Activated T-cell treated with anti-CD3 and anti-CD28 coated beads, Interleukin-2, amount 50 U/mL, for 24 hours (primary cell): Measurements from ENCODE around the gene SUSD3.
A peak's percentile ranks its signal among the peaks of the same experiment; 100 is the strongest.

ENCODE experiments used
- DNase-seq: peaks from one replicate; pipeline ENCODE4 v3.0.0-alpha.2; 2020
- H3K27ac Mint-ChIP-seq: 2 replicates; pipeline ENCODE4 v1.8.0; 2020; ENCODE audit warnings: mild to moderate bottlenecking, mixed read lengths
- H3K27me3 Mint-ChIP-seq: 2 replicates; pipeline ENCODE4 v1.8.0; 2020; ENCODE audit warnings: mixed read lengths
- H3K36me3 Mint-ChIP-seq: 2 replicates; pipeline ENCODE4 v1.8.0; 2020; ENCODE audit warnings: low read depth, mixed read lengths
- H3K4me1 Mint-ChIP-seq: 2 replicates; pipeline ENCODE4 v1.8.0; 2020; ENCODE audit warnings: low read depth, mixed read lengths
- H3K4me3 Mint-ChIP-seq: 2 replicates; pipeline ENCODE4 v1.8.0; 2020; ENCODE audit warnings: mild to moderate bottlenecking, moderate library complexity, mixed read lengths
- H3K9me3 Mint-ChIP-seq: 2 replicates; pipeline ENCODE4 v1.8.0; 2020; ENCODE audit warnings: mixed read lengths

SUSD3 gene

GRCh38 chr9:93054758-93055704, 3.5 kb upstream of the SUSD3 start:
- Mint-ChIP-seq H3K36me3 (peaks cover 4% of the 10 kb centered on the region), H3K4me3 (no peak overlapping the region), H3K4me1 (peaks cover 34% of the 10 kb centered on the region), H3K27me3 (no peaks in the 10 kb centered on the region), H3K27ac (peak overlapping the region; percentile 5), H3K9me3 (no peaks in the 10 kb centered on the region)
- no peak for DNase-seq

- H3K27me3 Mint-ChIP-seq: no peaks in the 10 kb centered on the region
- peaks cover 55% of the 10 kb centered on the region for H3K4me1 Mint-ChIP-seq
- H3K9me3 Mint-ChIP-seq: no peaks in the 10 kb centered on the region
- H3K4me3 Mint-ChIP-seq: peak overlapping the region; percentile 42
- H3K27ac Mint-ChIP-seq: peak overlapping the region; percentile 0
- DNase-seq: no peak
- H3K36me3 Mint-ChIP-seq: peaks cover 4% of the 10 kb centered on the region
Observed at GRCh38 chr9:93057042-93057702, 1.3 kb upstream of the SUSD3 start.

GRCh38 chr9:93057703-93058354, 672 bp upstream of the SUSD3 start:
- Mint-ChIP-seq H3K4me1 (peaks cover 62% of the 10 kb centered on the region), H3K27me3 (no peaks in the 10 kb centered on the region), H3K4me3 (peak overlapping the region; percentile 73), H3K9me3 (no peaks in the 10 kb centered on the region), H3K27ac (peak overlapping the region; percentile 79), H3K36me3 (peaks cover 7% of the 10 kb centered on the region)
- no peak for DNase-seq

GRCh38 chr9:93059011-93059714, 662 bp downstream of the SUSD3 start:
- no peaks in the 10 kb centered on the region for H3K27me3 Mint-ChIP-seq
- peak overlapping the region; percentile 89 for H3K4me3 Mint-ChIP-seq
- peak overlapping the region; percentile 96 for H3K27ac Mint-ChIP-seq
- peaks cover 7% of the 10 kb centered on the region for H3K36me3 Mint-ChIP-seq
- DNase-seq: peak; percentile 69
- H3K9me3 Mint-ChIP-seq: no peaks in the 10 kb centered on the region
- peaks cover 62% of the 10 kb centered on the region for H3K4me1 Mint-ChIP-seq

GRCh38 chr9:93059715-93060578, 1.4 kb downstream of the SUSD3 start:
- peak overlapping the region; percentile 96 for H3K27ac Mint-ChIP-seq
- peaks cover 67% of the 10 kb centered on the region for H3K4me1 Mint-ChIP-seq
- H3K9me3 Mint-ChIP-seq: no peaks in the 10 kb centered on the region
- no peaks in the 10 kb centered on the region for H3K27me3 Mint-ChIP-seq
- DNase-seq: no peak
- peaks cover 12% of the 10 kb centered on the region for H3K36me3 Mint-ChIP-seq
- peak overlapping the region; percentile 89 for H3K4me3 Mint-ChIP-seq

- DNase-seq: no peak
Observed at GRCh38 chr9:93060746-93061259, 2.3 kb downstream of the SUSD3 start.

GRCh38 chr9:93061260-93061751, 2.8 kb downstream of the SUSD3 start:
- Mint-ChIP-seq H3K9me3 (no peaks in the 10 kb centered on the region), H3K4me1 (peaks cover 76% of the 10 kb centered on the region), H3K4me3 (peak overlapping the region; percentile 89), H3K27me3 (no peaks in the 10 kb centered on the region), H3K27ac (peak overlapping the region; percentile 96), H3K36me3 (peaks cover 24% of the 10 kb centered on the region)
- no peak for DNase-seq

More at GRCh38 chr9:93060746-93061259, 2.3 kb downstream of the SUSD3 start:
- no peaks in the 10 kb centered on the region for H3K9me3 Mint-ChIP-seq
- peaks cover 71% of the 10 kb centered on the region for H3K4me1 Mint-ChIP-seq
- peak overlapping the region; percentile 96 for H3K27ac Mint-ChIP-seq
- H3K36me3 Mint-ChIP-seq: peaks cover 19% of the 10 kb centered on the region
- H3K27me3 Mint-ChIP-seq: no peaks in the 10 kb centered on the region
- peak overlapping the region; percentile 89 for H3K4me3 Mint-ChIP-seq

- Mint-ChIP-seq H3K36me3 (peaks cover 28% of the 10 kb centered on the region), H3K4me1 (peaks cover 82% of the 10 kb centered on the region), H3K9me3 (no peaks in the 10 kb centered on the region), H3K27me3 (no peaks in the 10 kb centered on the region), H3K27ac (peak overlapping the region; percentile 96), H3K4me3 (peak overlapping the region; percentile 89)
- peak; percentile 66 for DNase-seq
Observed at GRCh38 chr9:93061791-93062763, 3.6 kb downstream of the SUSD3 start.

- no peaks in the 10 kb centered on the region for H3K27me3 Mint-ChIP-seq
- peaks cover 44% of the 10 kb centered on the region for H3K36me3 Mint-ChIP-seq
- H3K4me1 Mint-ChIP-seq: peaks cover 95% of the 10 kb centered on the region
- H3K4me3 Mint-ChIP-seq: peak overlapping the region; percentile 78
- H3K27ac Mint-ChIP-seq: peak overlapping the region; percentile 96
- peak; percentile 85 for DNase-seq
- H3K9me3 Mint-ChIP-seq: no peaks in the 10 kb centered on the region
Observed at GRCh38 chr9:93064392-93065134, 6.1 kb downstream of the SUSD3 start.

- peaks cover 90% of the 10 kb centered on the region for H3K4me1 Mint-ChIP-seq
Observed at GRCh38 chr9:93065135-93065720, 6.7 kb downstream of the SUSD3 start.

GRCh38 chr9:93066978-93067603, 8.6 kb downstream of the SUSD3 start:
- no peak overlapping the region for H3K4me3 Mint-ChIP-seq
- H3K4me1 Mint-ChIP-seq: peaks cover 87% of the 10 kb centered on the region
- DNase-seq: no peak
- H3K36me3 Mint-ChIP-seq: peaks cover 64% of the 10 kb centered on the region
- H3K27me3 Mint-ChIP-seq: no peaks in the 10 kb centered on the region
- H3K9me3 Mint-ChIP-seq: no peaks in the 10 kb centered on the region
- H3K27ac Mint-ChIP-seq: peak overlapping the region; percentile 82

More at GRCh38 chr9:93065135-93065720, 6.7 kb downstream of the SUSD3 start:
- peak overlapping the region; percentile 96 for H3K27ac Mint-ChIP-seq
- peaks cover 50% of the 10 kb centered on the region for H3K36me3 Mint-ChIP-seq
- no peaks in the 10 kb centered on the region for H3K27me3 Mint-ChIP-seq
- H3K9me3 Mint-ChIP-seq: no peaks in the 10 kb centered on the region
- no peak for DNase-seq
- peak overlapping the region; percentile 78 for H3K4me3 Mint-ChIP-seq
